NCI-H510A (cell line): Measurements from ENCODE around the gene CEP41.

ENCODE experiments used
- DNase-seq: peaks from one replicate; lab custom pipeline; 2025; lab: John Stamatoyannopoulos, UW

The CEP41 gene

DNA sequence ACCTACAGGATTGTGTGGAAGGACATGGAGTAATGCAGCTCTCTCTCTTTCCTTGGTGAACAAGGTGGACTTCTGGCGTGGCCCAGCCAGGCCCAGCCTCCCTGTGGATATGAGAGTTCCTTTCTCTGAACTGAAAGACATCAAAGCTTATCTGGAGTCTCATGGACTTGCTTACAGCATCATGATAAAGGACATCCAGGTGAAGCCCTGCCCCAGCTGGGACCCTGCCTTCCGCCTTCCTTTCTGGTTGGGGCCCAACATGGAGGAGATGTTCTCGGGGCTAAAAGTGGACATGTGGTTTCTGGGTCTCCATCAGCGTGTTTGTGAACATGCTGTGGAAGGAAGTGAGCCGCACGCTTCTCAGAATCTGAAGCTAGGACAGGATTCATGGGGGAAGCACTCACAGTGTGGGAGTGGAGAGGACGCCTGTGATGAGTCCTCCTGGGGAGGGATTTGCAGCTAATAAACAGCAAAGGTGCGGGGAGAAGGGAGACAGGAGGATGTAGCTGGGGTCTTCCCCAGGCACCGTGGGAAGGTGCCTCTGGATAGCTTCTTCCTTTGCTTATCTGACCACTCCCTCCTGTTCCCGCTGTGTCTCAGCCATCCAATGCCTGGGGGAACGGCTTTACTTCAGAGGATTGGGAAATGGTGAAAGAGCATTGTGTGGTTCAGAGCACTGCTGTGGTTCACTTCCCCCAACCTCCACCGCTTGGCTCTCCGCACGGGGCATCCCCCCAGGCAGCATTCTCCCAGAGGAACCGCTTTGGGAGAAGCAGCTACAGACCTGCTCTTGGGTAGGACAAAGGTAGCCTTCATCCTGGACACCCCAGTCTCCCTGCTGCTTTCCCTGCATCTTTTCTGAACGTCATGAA, 90.7 kb downstream of the CEP41 start:
- DNase-seq: no peak

- DNase-seq: no peak
These were observed 93.9 kb downstream of the CEP41 start for GRCh38 chr7:130346941-130347340.

DNA sequence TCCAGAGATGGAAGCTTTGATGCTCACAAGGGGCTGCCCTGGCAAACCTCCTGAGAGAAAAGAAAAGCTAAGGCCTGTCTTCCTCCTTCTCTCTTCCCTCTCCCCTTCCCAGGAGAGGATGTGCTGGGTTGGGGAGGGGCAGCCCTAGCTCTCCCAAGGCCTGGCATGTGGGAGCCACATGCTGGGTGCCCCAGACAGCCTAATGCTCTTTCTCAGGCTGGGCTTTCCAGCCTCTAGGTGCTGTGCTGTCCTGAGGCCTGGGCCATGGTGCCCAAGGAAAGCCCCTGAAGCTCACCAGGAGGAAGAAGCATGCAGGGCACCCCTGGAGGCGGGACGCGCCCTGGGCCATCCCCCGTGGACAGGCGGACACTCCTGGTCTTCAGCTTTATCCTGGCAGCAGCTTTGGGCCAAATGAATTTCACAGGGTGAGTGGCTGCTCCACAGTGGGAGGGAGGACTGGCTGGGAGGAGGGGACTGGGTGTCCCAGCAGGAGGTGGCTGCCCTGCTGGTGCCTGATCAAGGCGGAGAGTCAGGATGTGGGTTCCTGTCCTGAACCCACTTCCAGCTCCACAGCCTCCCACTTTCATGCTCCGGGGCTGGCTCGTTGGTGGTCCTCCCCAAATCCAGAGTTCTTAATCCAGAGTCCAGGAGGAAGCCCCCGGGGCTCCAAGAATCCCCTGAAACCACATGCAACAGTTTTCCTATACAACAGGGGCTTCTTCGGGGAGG, 94.5 kb downstream of the CEP41 start:
- no peak for DNase-seq

GRCh38 chr7:130345725-130346124, 95.1 kb downstream of the CEP41 start:
- DNase-seq: no peak

- DNase-seq: no peak
These were observed 95.7 kb downstream of the CEP41 start for GRCh38 chr7:130345136-130345535.

DNA sequence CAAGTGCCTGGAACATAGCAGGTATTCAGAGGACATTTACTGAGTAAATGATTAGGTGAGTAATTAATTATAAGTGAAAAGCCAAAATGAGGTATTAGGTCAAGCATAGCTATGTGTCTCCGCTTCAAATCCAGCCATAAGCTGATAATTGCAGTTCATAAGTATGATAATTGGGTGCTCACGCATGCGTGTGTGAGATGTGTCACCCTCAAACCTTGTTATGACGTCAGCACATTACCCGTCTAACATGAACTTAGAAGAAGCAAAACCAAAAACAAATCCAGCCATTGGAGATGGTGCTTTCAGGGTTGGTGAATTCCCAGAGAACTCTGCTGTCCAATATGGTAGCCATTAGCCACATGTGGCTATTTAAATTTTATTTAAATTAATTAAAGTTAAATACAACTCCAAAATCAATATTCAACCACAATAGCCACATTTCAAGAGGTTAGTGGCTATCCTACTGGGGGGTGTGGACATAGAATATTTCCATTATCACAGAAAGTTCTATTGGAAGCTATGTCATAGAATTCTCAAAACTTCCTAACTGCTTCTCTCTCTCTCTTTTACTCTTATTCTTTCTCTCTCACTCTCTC, 96.4 kb downstream of the CEP41 start, which contains the start of gene CPA5:
Gene CPA5 (plus strand): TSS at position 546 of the 596 bp plus-strand sequence. CDS start 1,670 bp downstream, outside the sequence.
- DNase-seq: no peak
